ENCODE data around the gene IRAK1BP1.
A peak's percentile ranks its signal among the peaks of the same experiment; 100 is the strongest.
"Not testable (repeated sequence)": the region's sequence is repeated elsewhere in the genome, so short reads cannot be mapped to it uniquely, and the experiment has no call there.

IRAK1BP1 gene

DNA sequence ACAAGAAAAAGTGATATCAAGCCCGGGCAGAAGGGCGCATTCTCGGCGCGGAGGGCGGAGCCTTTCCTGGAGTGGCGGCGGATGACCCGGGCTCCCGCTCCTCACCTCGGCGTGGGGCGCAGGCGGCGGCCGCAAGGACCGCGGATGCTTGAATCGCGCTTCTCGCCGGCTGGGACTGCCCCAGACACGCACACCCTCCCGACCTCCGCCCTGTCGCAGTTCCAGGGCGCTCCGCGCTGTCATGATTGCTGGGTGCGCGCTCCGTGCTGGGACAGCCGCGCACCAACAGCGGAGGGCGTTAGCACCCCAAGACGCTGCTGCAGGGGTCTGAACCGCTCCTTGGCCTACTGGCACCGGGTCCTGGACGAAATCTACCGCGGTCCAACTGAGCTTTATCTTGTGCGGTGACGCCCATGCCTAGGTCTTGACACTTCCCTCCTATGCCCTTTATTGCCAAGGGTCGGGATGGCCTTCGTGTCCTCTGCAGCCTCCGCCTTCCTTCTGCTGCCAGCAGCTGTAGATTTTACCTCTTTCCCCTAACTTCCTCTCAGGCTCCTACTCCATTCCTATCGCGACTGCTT lies 43.3 kb downstream of the IRAK1BP1 start:
- Histone ChIP-seq H3K27ac (no peak overlapping the region), H3K4me1 (no peaks in the 10 kb centered on the region), H3K9me3 (peaks cover 0 to 6% (median 6%) of the 10 kb centered on the region in 3 donors), H3K36me3 (no peaks in the 10 kb centered on the region), H3K4me3 (peak overlapping the region; percentile 32 to 52), H3K27me3 (no peaks in the 10 kb centered on the region)
- TF ChIP-seq, protein P1, sequence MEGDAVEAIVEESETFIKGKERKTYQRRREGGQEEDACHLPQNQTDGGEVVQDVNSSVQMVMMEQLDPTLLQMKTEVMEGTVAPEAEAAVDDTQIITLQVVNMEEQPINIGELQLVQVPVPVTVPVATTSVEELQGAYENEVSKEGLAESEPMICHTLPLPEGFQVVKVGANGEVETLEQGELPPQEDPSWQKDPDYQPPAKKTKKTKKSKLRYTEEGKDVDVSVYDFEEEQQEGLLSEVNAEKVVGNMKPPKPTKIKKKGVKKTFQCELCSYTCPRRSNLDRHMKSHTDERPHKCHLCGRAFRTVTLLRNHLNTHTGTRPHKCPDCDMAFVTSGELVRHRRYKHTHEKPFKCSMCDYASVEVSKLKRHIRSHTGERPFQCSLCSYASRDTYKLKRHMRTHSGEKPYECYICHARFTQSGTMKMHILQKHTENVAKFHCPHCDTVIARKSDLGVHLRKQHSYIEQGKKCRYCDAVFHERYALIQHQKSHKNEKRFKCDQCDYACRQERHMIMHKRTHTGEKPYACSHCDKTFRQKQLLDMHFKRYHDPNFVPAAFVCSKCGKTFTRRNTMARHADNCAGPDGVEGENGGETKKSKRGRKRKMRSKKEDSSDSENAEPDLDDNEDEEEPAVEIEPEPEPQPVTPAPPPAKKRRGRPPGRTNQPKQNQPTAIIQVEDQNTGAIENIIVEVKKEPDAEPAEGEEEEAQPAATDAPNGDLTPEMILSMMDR (IDR thresholded peaks at IDR 0.05) = no peak
- DNase-seq = peak in 1 of 2 donors; percentile 21
- intact Hi-C loops (cut with DNase I; ENCODE audit: low total_unique reads) = no loop called here

DNA sequence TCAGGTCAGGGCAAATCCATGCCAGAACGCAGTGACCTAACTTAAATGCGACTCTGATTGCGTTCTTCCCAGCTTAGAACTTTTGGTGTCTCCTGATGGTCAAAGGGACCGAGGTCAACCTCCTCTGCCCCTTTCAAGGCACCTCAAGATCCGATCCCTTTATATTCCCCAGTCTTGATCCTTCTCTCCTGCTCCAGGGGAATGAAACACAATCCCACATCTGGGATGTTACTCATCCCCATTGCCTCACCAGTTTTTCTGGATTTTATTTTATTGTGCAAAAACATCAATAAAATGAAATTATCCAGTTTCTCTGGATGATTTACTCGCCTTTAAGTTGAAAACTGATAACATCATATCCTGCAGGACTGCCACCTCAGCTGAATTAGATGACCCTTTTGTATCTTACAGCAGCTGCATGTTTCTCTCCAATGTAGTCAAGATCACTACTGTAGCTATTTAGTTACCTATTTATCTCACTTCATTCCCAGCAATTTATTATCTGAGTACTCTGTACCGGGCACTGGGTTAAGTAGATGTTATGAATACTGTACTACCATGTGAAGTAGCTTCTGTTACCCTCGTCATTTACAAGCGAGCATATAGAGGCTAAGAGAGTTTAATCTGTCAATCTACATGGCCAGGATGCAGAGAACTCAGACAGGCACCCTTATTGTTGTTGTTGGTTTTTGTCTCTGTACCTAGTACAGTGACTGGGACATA lies 44.0 kb downstream of the IRAK1BP1 start:
- DNase-seq = no peak
- Histone ChIP-seq H3K9me3 (peaks cover 0 to 6% (median 6%) of the 10 kb centered on the region in 3 donors), H3K27me3 (no peaks in the 10 kb centered on the region), H3K36me3 (no peaks in the 10 kb centered on the region), H3K4me1 (no peaks in the 10 kb centered on the region), H3K27ac (no peak overlapping the region), H3K4me3 (no peak overlapping the region)
- intact Hi-C loops (cut with DNase I; ENCODE audit: low total_unique reads) = no loop called here
- TF ChIP-seq, protein P1 (IDR thresholded peaks at IDR 0.05) = no peak

DNA sequence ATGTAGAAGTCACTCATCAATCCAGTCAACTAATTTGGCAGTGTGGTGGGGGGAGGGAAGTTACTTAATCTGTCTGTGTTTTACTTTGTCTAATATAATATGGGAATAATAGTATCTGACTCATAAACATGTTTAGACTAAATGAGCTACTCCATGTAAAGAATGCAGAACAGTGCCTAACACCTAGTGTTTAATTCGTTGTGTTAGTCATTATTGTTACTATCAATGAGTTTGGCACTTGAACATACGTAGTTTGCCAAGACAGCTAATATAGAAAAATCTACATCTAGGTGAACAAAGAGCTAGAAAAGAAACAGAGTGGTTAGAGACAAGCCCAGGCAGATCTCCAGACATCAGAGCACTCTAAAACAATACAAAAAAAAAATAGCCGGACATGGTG lies 49.1 kb downstream of the IRAK1BP1 start:
- Histone ChIP-seq H3K27me3 (no peaks in the 10 kb centered on the region), H3K4me3 (no peak overlapping the region), H3K27ac (no peak overlapping the region), H3K9me3 (peaks cover 0 to 26% (median 8%) of the 10 kb centered on the region in 3 donors), H3K4me1 (no peaks in the 10 kb centered on the region), H3K36me3 (no peaks in the 10 kb centered on the region)
- TF ChIP-seq, protein P1 (IDR thresholded peaks at IDR 0.05) = no peak
- intact Hi-C loops (cut with DNase I; ENCODE audit: low total_unique reads) = no loop called here
- no peak for DNase-seq

DNA sequence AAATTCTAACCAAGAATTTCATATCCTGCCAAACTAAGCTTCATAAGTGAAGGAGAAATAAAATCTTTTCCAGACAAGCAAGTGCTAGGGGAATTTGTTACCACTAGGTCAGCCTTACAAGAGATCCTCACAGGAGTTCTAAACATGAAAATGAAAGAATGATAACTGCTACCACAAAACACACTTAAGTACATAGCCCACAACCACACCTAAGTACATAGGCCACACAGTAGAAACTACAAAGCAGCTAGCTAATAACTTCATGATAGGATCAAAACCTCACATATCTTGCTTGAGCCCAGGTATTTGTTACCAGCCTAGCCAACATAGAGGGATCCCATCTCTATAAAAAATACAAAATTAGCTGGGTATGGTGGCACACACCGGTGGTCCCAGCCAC lies 50.4 kb downstream of the IRAK1BP1 start:
- Histone ChIP-seq H3K27ac (no peak overlapping the region), H3K36me3 (no peaks in the 10 kb centered on the region), H3K27me3 (no peaks in the 10 kb centered on the region), H3K9me3 (peaks cover 0 to 35% (median 10%) of the 10 kb centered on the region in 3 donors), H3K4me1 (no peaks in the 10 kb centered on the region), H3K4me3 (no peak overlapping the region)
- TF ChIP-seq, protein P1 (IDR thresholded peaks at IDR 0.05) = no peak
- no peak for DNase-seq
- intact Hi-C loops (cut with DNase I; ENCODE audit: low total_unique reads) = no loop called here

DNA sequence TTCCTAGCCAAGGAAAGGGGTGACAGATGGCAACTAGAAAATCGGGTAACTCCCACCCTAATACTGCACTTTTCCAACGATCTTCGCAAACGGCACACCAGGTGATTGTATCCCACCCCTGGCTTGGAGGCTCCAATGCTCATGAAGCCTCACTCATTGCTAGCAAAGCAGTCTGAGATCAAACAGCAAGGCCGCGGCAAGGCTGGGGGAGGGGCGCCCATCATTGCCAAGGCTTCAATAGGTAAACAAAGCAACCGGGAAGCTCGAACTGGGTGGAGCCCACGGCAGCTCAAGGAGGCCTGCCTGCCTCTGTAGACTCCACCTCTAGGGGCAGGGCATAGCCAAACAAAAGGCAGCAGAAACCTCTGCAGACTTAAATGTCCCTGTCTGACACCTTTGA lies 53.8 kb downstream of the IRAK1BP1 start:
- H3K27ac ChIP-seq; H3K27me3 ChIP-seq; H3K4me3 ChIP-seq; H3K4me1 ChIP-seq; DNase-seq; intact Hi-C loops (cut with DNase I; ENCODE audit: low total_unique reads); H3K36me3 ChIP-seq: not testable (repeated sequence)
- peaks cover 0 to 45% (median 13%) of the 10 kb centered on the region in 3 donors for H3K9me3 ChIP-seq

DNA sequence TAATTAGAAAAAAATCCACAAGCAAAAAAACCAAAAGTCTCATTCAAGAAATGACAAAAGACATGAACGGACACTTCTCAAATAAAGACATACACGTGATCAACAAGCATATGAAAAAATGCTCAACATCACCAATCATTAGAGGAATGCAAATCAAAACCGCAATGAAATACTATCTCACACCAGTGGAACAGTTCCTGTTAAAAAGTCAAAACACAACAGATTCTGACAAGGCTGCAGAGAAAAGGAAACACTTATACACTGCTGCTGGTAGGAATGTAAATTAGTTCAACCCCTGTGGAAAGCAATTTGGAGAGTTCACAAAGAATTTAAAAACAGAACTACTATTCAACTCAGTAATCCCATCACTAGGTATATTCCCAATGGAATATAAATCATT lies 58.0 kb downstream of the IRAK1BP1 start:
- Histone ChIP-seq H3K27ac (no peak overlapping the region), H3K4me1 (no peaks in the 10 kb centered on the region), H3K4me3 (no peak overlapping the region), H3K9me3 (peaks cover 0 to 58% (median 24%) of the 10 kb centered on the region in 3 donors), H3K36me3 (no peaks in the 10 kb centered on the region), H3K27me3 (no peaks in the 10 kb centered on the region)
- DNase-seq = no peak
- intact Hi-C loops (cut with DNase I; ENCODE audit: low total_unique reads) = no loop called here
- TF ChIP-seq, protein P1 (IDR thresholded peaks at IDR 0.05) = no peak

Measured in tibial artery (tissue), 4 donors.